ENCODE measurements around the gene HOXA4. TPM values are rescaled to one million over a fixed set of nuclear protein-coding genes. Genes with fewer than 3 reads are reported as not detected.

The HOXA4 gene
- total RNA-seq, 1 experiment from 2014 or later: 2.3 TPM

DNA sequence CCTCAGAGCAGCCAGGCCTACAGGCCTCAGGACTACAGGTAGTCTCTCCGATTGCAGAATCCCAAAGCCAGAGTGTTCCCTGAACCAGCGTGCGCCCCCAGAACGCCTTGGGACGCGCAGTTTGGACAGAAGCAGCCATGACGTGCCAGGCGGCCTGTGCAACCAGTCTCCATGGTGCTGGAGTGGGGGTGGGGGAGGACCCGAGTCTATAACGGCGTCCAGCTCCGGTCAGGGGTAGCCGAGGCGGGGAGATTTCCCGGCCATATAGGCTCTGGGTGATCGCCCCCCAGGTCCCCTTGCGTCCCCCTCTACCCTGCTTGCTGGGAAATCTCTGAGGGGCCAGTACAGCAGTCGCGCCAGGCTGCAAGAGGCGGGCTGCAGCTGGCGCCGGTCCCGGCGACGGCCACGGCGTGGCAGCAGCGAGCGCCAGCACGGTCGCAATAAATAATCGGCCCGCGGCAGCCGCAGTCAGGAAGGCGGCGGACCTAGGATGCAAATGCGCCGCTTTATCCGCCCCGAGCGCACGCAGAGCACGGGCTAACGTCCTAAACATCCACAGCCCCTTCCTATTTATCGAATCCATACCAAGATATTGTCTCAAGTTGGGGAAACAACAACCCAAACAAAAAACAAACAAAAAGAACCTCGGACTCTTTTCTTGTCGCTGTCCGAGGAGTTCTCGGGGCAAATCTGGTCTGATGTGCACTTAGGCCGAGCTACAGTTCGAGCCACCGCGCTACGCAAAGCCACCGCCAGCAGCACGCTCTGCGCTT is 20.2 kb upstream of the HOXA4 start:
- intact Hi-C loops (cut with micrococcal nuclease): loop anchor here (1.0 to 2.0 kb wide), 3 partner anchors 286 to 296 kb away; partner anchors contain the start of gene SKAP2
- Histone ChIP-seq H3K36me3 (ENCODE audit: low read depth, low read length) (no peaks in the 10 kb centered on the region), H3K4me1 (ENCODE audit: insufficient read depth, low read length) (peaks cover 34% of the 10 kb centered on the region), H4K20me1 (ENCODE audit: low read length) (no peaks in the 10 kb centered on the region), H3K9me3 (ENCODE audit: low read length) (no peaks in the 10 kb centered on the region), H3K4me2 (ENCODE audit: low read length) (peak overlapping the region; percentile 92), H3K27me3 (ENCODE audit: low read length) (no peaks in the 10 kb centered on the region), H3F3A (ENCODE audit: low read length, unreplicated experiment) (no peaks in the 10 kb centered on the region), H3K4me3 (ENCODE audit: low read length) (peak overlapping the region; percentile 78), H3K79me2 (ENCODE audit: low read length) (peaks cover 71% of the 10 kb centered on the region), H3K9ac (ENCODE audit: low read length) (peak overlapping the region; percentile 73), H2AFZ (ENCODE audit: low read length) (peak overlapping the region; percentile 74), H3K27ac (ENCODE audit: low read length) (peak overlapping the region; percentile 84), H3K9me2 (replicated peaks; ENCODE audit: low read length) (no peaks in the 10 kb centered on the region)
- CTCF ChIA-PET: interaction anchor here (0.5 to 1.4 kb wide), 5 partner anchors 10 to 451 kb away, joined by 3 to 17 read pairs (median 4); partner anchors contain the start of gene HOXA11
- POLR2A ChIA-PET (ENCODE audit: unreplicated experiment): interaction anchor here (0.6 to 1.4 kb wide), 3 partner anchors 16 to 288 kb away, joined by 3 to 6 read pairs (median 4); no protein-coding TSS in a partner anchor
- TF ChIP-seq EZH2 (IDR thresholded peaks at IDR 0.05; ENCODE audit: low read length, unreplicated experiment): no peak
- TF ChIP-seq, protein P1, sequence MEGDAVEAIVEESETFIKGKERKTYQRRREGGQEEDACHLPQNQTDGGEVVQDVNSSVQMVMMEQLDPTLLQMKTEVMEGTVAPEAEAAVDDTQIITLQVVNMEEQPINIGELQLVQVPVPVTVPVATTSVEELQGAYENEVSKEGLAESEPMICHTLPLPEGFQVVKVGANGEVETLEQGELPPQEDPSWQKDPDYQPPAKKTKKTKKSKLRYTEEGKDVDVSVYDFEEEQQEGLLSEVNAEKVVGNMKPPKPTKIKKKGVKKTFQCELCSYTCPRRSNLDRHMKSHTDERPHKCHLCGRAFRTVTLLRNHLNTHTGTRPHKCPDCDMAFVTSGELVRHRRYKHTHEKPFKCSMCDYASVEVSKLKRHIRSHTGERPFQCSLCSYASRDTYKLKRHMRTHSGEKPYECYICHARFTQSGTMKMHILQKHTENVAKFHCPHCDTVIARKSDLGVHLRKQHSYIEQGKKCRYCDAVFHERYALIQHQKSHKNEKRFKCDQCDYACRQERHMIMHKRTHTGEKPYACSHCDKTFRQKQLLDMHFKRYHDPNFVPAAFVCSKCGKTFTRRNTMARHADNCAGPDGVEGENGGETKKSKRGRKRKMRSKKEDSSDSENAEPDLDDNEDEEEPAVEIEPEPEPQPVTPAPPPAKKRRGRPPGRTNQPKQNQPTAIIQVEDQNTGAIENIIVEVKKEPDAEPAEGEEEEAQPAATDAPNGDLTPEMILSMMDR (conservative IDR thresholded peaks at IDR 0.05; ENCODE audit: low read depth, low read length): peak; percentile 82
- DNase-seq: peak; percentile 86
- TSS peak; percentile 41 for BruUV-seq (replicated peaks)
- ATAC-seq: peak; percentile 33

DNA sequence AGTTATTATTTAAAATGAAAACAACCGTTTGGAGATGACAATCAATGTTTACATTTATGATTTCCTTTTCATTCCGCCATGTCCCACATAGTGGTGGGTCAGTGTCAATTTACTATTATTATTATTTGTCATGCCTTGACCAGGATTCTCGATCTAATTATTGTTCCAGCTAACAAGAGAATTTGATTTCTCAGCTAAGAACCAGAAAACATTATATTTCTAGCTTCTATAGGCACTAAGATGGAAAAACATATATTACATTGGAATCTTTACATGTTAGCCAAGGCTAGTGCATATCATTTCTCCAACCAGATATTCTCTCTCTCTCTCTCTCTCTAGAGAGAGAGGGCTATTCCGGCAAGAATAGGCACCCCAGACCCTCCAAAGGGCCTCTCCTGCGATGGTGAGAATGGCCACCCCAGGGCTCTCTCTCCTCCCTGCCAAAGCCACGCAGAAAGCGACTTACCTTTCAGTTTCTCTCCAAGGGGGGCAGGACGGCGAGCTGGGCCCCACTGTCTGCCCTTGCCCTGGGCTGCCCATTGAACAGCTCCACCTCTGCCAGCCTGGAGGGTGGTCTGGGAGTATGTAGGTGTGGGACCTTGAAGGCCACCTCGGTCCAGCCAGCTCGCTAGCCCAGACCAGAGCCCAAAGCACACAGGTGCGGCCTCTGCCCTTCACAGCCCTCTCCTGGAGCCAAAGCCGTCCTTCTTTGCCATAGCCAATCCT is 19.4 kb upstream of the HOXA4 start:
- no peaks in the 10 kb centered on the region for H3F3A ChIP-seq (ENCODE audit: low read length, unreplicated experiment)
- peaks cover 29% of the 10 kb centered on the region for H3K4me1 ChIP-seq (ENCODE audit: insufficient read depth, low read length)
- no peaks in the 10 kb centered on the region for H3K27me3 ChIP-seq (ENCODE audit: low read length)
- peak; percentile 26 for DNase-seq
- H3K9me3 ChIP-seq (ENCODE audit: low read length): no peaks in the 10 kb centered on the region
- ATAC-seq: peak; percentile 7
- peaks cover 6% of the 10 kb centered on the region; the same call in 1 of the 2 replicates for H3K36me3 ChIP-seq (ENCODE audit: low read depth, low read length)
- H3K4me3 ChIP-seq (ENCODE audit: low read length): peak overlapping the region; percentile 78
- H3K4me2 ChIP-seq (ENCODE audit: low read length): peak overlapping the region; percentile 92
- POLR2A ChIA-PET (ENCODE audit: unreplicated experiment): interaction anchor here (0.5 to 1.4 kb wide), 2 partner anchors 16 to 30 kb away, joined by 4 to 6 read pairs; no protein-coding TSS in a partner anchor
- BruUV-seq (replicated peaks): no TSS peak
- TF ChIP-seq EZH2phosphoT487 (IDR thresholded peaks at IDR 0.05; ENCODE audit: borderline replicate concordance, low read length) (no peak), EZH2 (IDR thresholded peaks at IDR 0.05; ENCODE audit: low read length, unreplicated experiment) (no peak)
- TF ChIP-seq, protein P1 (conservative IDR thresholded peaks at IDR 0.05; ENCODE audit: low read depth, low read length): no peak
- peaks cover 71% of the 10 kb centered on the region for H3K79me2 ChIP-seq (ENCODE audit: low read length)
- no peaks in the 10 kb centered on the region for H3K9me2 ChIP-seq (replicated peaks; ENCODE audit: low read length)
- intact Hi-C loops (cut with micrococcal nuclease): loop anchor here (1.0 to 2.0 kb wide), 7 partner anchors 15 to 295 kb away; partner anchors contain the start of genes HOXA9 and SKAP2
- no peaks in the 10 kb centered on the region for H4K20me1 ChIP-seq (ENCODE audit: low read length)
- CTCF ChIA-PET: interaction anchor here (0.6 to 1.4 kb wide), 2 partner anchors 11 to 256 kb away, joined by 4 to 17 read pairs; no protein-coding TSS in a partner anchor
- peak overlapping the region; percentile 84 for H3K27ac ChIP-seq (ENCODE audit: low read length)
- peak overlapping the region; percentile 59 for H2AFZ ChIP-seq (ENCODE audit: low read length)
- peak overlapping the region; percentile 73 for H3K9ac ChIP-seq (ENCODE audit: low read length)
